Testis (tissue), 2 donors: ENCODE data around the gene GBE1.

Experiments used
- CTCF ChIP-seq, 3 experiments: fragments of 450-650 bp in 2 of 3; fragments of 200-600 bp in 1 of 3; sonication (generic) in 1 of 3; IDR thresholded peaks; one replicate each; pipeline ENCODE4 v1.5.1; 2016 to 2019; ENCODE audit warnings: antibody characterized with exemption in 3 of 3, mild to moderate bottlenecking in 2 of 3, moderate library complexity in 1 of 3
- POLR2A ChIP-seq: fragments of 450-650 bp; IDR thresholded peaks from one replicate; pipeline ENCODE4 v1.6.1; 2017; ENCODE audit warnings: antibody characterized with exemption, mild to moderate bottlenecking, moderate library complexity

- TF ChIP-seq CTCF (IDR thresholded peaks at IDR 0.05) (no peak), POLR2A (no peak)
These were observed 101.4 kb downstream of the GBE1 start for GRCh38 chr3:81660036-81660435.
